Measurements from ENCODE around the gene KLHL3.
"Not testable (repeated sequence)": the region's sequence is repeated elsewhere in the genome, so short reads cannot be mapped to it uniquely, and the experiment has no call there.

KLHL3 gene, protein sequence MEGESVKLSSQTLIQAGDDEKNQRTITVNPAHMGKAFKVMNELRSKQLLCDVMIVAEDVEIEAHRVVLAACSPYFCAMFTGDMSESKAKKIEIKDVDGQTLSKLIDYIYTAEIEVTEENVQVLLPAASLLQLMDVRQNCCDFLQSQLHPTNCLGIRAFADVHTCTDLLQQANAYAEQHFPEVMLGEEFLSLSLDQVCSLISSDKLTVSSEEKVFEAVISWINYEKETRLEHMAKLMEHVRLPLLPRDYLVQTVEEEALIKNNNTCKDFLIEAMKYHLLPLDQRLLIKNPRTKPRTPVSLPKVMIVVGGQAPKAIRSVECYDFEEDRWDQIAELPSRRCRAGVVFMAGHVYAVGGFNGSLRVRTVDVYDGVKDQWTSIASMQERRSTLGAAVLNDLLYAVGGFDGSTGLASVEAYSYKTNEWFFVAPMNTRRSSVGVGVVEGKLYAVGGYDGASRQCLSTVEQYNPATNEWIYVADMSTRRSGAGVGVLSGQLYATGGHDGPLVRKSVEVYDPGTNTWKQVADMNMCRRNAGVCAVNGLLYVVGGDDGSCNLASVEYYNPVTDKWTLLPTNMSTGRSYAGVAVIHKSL

GRCh38 chr5:137735555-137736284, at the start of gene KLHL3:
TSS of gene KLHL3 (minus strand) at chr5:137736089. CDS start at chr5:137735646, 443 bp downstream.
- DNase-seq (ENCODE audit: low spot score): no peak

GRCh38 chr5:137782984-137783536, 47.2 kb upstream of the KLHL3 start:
- no peak for DNase-seq (ENCODE audit: low spot score)

- no peak for DNase-seq (ENCODE audit: low spot score)
Measured at GRCh38 chr5:137782055-137782454, 46.2 kb upstream of the KLHL3 start.

- no peak for DNase-seq (ENCODE audit: low spot score)
Measured at GRCh38 chr5:137778772-137779564, 43.1 kb upstream of the KLHL3 start.

GRCh38 chr5:137767937-137768336, 32.0 kb upstream of the KLHL3 start:
- not testable (repeated sequence) for DNase-seq (ENCODE audit: low spot score)

DNA sequence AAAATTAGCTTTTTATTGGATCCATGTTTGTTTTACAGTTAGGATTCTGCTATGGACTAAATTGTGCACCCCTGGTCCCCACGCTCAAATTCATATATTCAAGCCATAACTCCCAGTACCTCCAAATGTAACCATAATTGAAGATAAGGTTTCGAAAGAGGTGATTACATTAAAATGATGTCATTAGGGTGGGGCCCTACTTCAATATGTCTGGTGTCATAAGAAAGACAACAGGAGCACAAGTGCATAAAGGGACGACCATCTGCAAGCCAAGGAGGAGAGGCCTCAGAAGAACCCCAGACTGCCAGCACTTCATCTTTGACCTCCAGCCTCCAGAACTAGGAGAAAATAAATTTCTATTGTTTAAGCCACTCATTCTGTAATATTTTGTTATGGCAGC, 25.7 kb upstream of the KLHL3 start:
- no peak for DNase-seq (ENCODE audit: low spot score)

GRCh38 chr5:137760719-137761516, 25.0 kb upstream of the KLHL3 start:
- DNase-seq (ENCODE audit: low spot score): no peak

GRCh38 chr5:137760294-137760693, 24.4 kb upstream of the KLHL3 start:
- DNase-seq (ENCODE audit: low spot score): no peak

- no peak for DNase-seq (ENCODE audit: low spot score)
Measured at GRCh38 chr5:137758715-137759306, 22.9 kb upstream of the KLHL3 start.

DNA sequence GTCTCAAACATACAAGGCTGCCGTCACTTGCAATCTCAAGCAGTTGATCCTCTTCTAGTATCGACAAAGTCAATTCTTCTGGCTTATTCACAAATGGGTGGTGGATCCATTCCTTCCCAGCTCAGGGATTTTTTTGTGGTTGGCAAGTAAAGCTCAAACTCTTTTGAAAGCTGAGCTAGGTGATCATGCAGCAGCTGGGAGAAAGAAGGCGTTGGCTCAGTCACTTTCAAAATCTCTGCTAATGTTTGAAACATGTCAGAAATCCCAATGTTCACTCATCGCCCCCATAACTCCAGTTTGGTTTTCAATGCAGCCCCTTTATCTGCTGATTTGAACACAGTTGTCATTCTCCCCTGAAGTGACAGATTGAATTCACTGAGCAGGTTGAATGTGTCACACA, 22.2 kb upstream of the KLHL3 start:
- DNase-seq (ENCODE audit: low spot score): no peak

DNA sequence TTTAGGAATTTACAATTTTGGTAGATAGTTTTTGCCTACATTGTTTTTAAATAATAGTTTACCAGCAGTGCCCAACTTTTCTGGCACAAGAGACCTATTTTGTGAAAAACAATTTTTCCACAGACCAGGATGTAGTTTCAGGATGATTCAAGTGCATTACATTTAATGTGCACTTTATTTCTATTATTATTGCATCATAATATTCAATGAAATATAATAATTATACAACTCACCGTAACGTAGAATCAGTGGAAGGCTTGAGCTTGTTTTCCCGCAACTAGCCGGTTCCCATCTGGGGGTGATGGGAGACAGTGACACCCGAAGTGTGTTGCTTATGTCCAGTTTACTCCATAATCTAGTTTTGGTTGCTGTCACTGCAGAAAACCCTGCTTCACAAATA, 21.7 kb upstream of the KLHL3 start:
- no peak for DNase-seq (ENCODE audit: low spot score)

DNA sequence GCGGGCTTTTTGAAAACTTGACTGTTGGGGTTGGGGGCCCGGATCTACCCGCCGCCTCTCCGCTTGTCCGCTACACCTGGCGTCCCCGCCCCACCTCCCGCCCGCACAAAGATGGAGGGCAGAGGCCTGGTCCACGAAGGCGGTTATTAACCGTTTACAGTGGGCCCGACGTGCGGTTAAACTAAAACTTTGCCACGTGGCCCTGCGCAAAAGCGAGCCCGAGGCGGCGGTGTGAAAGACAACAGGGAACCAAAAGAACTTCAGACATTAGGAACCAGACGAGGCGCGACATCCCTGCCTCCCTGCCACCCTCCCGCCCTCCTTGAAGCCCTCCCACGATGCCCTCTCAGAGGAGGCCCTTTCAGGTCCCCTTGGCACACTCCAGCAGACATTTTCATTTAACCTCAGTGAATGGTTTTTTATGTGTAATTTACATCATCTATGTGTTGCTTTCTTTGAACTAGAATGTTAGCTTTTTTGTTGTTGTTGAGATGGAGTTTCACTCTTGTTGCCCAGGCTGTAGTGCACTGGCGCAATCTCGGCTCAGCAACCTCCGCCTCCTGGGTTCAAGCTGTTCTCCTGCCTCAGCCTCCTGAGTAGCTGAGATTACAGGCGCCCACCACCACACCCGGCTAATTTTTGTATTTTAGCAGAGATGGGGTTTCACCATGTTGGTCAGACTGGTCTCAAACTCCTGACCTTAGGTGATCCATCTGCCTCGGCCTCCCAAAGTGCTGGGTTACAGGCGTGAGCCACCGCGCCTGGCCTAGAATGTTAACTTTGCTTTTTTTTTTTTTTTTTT, 19.3 kb upstream of the KLHL3 start:
- no peak for DNase-seq (ENCODE audit: low spot score)

DNA sequence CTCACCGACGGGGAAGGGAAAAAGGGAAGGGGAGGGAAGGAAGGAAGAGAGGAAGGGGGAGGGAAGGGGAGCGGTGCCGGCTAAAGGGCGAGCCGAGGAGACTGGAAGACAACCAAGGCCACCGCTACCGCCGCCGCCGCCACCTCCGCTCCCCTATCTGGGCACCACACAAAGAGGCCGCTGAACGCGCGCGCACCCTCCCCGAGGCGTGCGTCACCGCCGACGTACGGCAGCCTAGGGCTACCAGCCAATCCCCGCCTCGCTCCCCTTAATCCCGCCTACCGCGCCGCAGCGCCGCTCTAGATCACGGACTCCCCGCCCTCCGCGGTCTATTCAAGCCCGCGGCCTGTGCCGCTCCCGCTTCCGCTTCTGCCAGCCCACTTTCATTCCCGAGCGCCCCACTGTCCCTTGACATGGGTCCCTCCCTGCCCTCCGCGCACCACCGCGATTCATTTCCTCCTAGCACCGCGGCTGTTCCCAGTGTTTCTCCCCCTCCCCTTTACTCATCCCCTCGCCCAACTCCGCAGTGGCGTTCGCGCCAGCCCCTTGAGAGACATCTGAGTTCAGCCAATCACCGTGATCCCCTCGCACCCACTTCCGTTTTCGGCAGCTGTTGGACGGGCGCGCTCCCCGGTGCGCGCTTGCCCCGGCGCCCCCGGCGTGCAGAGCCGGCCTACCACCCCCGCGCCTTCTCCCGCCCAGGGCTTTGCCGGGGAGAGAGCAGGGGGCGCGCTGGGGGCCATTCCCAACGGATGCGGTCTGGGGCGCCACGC, 18.5 kb upstream of the KLHL3 start, which contains the start of gene HNRNPA0:
HNRNPA0 (minus strand) TSS at position 176 of the 773 bp plus-strand sequence. CDS start 297 bp downstream, outside the sequence.
- DNase-seq (ENCODE audit: low spot score): peak; percentile 94

DNA sequence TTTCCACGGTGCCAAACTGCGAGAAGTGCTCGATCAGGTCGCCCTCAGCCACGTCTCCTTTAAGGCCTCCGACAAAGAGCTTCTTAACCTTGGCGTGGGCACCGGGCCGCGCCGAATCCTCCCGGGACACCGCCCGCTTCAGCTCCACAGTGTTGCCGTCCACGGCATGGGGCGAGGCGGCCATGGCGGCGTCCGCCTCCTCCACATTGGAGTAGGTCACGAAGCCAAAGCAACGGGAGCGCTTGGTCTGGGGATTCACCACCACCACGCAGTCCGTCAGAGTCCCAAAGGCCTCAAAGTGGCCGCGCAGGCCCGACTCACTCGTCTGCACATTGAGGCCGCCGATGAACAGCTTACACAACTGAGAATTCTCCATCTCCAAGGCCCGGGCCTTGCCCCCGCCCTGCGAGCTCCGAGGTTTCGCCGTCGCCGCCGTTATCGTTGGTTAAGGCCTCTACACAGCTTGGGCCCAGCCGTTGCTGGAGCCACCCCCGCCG, 17.9 kb upstream of the KLHL3 start:
- DNase-seq (ENCODE audit: low spot score): peak; percentile 16

DNA sequence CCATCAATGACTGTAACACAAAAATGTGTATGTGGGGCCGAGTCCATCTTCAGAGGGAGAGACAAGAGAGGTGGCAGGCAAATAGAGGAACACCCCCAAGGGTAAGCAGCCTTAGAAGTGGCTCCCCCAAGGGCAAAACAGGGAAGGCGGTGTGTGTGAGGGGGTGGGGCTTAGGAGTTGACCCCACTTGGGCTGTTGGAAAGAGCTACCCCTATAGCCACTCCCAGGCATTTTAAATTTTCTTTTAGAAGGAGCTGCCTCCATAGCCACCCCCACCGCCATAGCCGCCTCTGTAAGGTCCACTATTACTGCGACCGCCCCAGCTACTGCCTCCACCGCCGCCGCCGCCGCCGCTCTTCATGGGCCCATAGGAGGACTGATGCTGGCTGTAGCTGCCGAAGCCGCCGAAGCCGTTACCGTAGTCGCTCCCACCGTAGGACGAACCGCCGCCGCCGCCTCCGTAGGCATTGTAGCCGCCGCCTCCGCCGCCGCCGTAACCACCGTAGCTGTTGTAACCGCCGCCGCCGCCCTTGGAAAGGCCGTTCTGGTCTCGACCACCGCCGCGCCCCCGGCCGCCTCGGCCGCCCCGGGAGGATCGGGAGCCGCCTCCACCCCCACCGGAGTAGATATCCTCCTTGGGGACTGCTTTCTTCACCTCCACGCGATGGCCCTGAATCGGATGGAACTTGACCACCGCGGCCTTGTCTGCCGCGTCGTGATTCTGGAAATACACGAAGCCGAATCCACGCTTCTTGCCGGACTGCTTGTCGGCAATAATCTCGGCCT, 17.2 kb upstream of the KLHL3 start:
- peak; percentile 10 for DNase-seq (ENCODE audit: low spot score)

- peak; percentile 40 for DNase-seq (ENCODE audit: low spot score)
Measured at GRCh38 chr5:137751869-137752491, 16.1 kb upstream of the KLHL3 start.

DNA sequence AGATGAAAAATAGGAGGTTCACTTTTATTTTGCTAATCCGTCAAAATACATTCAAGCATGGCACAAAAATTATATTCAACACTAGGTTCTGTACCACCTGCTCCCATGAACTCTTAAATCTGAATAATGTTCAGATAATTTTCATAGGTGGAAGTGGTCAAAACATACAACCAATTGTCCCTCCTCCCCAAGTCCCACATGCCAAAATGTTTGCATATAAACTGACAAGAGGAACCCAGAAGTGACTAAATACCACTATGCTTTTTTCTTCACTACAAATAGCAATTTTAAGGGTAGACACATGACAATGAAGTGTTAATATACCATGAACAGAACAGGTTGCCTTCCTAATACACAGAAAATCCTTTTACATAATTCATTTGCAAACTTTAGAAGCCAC, 14.5 kb upstream of the KLHL3 start:
- no peak for DNase-seq (ENCODE audit: low spot score)

All from HuH-7 (cell line).